Fibroblast of pulmonary artery (primary cell): ENCODE data around the gene SYNE1.
A peak's percentile ranks its signal among the peaks of the same experiment; 100 is the strongest.

ENCODE experiments used
- DNase-seq: peaks from one replicate; pipeline ENCODE4 v3.0.0-alpha.2; 2010; ENCODE audit warnings: low read depth
- H3K4me3 ChIP-seq: replicated peaks from 2 replicates; pipeline ENCODE4 v1.5.1; 2011; ENCODE audit warnings: low read depth, mild to moderate bottlenecking, control low read depth, low read length, moderate library complexity
- CTCF ChIP-seq: IDR thresholded peaks from 2 replicates; pipeline ENCODE4 v1.5.1; 2011; ENCODE audit warnings: mild to moderate bottlenecking, control low read depth, low read length, inconsistent platforms; ENCODE audit errors: missing control alignments

Gene SYNE1

DNA sequence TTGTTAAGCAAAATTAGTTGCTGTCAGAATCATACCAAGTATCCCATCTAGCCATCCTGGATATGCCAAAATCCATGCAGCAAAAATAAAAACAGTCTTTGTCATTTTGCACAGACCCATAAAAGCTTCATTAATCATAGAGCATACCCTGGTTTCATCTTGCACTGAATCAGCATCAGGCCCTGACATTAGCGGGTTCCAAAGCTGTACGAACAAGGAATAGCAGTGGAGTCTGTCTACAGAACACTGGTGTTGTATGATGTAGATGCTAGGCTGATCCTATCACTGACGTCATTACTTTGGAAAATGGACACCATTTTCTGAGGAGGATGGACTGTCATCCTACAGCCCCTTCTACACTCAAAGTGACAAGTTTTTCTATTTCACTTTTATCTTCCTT, 514.1 kb downstream of the SYNE1 start:
- no peak for DNase-seq
- TF ChIP-seq CTCF, result no peak
- H3K4me3 ChIP-seq, result no peak overlapping the region

DNA sequence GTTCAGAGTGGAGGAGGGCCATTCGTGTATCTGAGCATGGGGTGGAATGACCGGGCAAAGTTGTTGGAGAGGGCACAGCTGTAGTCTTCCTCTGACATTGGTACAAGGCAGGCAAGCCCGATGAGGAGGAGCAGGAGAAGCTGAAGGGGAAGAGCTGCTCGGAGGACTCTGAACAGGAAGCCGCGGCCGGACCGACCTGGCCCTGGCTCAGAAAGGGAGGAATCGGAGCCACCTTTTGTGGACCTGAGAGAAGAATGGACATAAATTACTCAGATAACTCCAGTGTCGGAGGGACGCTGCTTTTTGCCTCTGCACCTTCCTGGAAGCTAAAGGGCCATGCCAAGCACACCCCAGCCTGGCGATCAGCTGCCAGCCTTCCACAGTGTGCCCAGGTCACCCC, 514.7 kb downstream of the SYNE1 start:
- no peak for TF ChIP-seq CTCF
- H3K4me3 ChIP-seq, result no peak overlapping the region
- no peak for DNase-seq

- no peak overlapping the region for H3K4me3 ChIP-seq
- TF ChIP-seq CTCF, result no peak
- DNase-seq, result no peak
Measured at GRCh38 chr6:152121910-152122309, 515.3 kb downstream of the SYNE1 start.

DNA sequence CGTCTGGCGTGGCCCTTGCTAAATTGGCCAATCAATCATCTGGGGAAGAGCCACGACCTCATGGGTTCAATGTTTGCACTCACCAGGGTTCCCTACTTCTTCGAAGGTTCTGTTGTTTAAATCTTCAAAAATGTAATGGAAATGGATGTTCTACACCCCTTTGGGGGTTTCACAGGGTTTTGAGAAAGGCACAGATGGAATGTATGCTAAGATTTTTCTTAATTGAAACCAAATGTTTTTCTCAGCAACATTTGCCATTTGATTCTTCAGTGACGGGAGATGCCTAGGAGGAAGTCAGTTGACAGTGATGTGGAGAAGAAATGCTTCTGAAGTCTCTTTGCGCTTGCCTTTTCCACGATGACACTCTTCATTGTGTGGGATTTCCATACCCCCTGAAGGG, 517.3 kb downstream of the SYNE1 start:
- DNase-seq, result no peak
- TF ChIP-seq CTCF, result no peak
- H3K4me3 ChIP-seq, result no peak overlapping the region

GRCh38 chr6:152118678-152119077, 518.5 kb downstream of the SYNE1 start:
- no peak overlapping the region for H3K4me3 ChIP-seq
- TF ChIP-seq CTCF, result peak; percentile 6
- DNase-seq, result no peak

DNA sequence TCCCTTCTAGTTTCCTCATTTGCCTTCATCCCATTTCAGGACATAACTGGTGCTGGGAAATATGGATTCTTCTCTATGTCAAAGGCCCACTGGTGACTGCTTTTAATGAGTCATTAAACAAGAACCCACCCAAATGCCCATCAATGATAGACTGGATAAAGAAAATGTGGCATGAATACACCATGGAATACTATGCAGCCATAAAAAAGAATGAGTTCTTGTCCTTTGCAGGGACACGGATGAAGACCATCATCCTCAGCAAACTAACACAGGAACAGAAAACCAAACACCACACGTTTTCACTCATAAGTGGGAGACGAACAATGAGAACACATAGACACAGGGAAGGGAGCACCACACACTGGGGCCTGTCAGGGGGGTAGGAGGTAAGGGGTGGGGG, 518.9 kb downstream of the SYNE1 start:
- DNase-seq, result no peak
- no peak overlapping the region for H3K4me3 ChIP-seq
- TF ChIP-seq CTCF, result no peak
